AG08396 (cell line): Measurements from ENCODE around the gene PIGU.
"Not testable (repeated sequence)": the region's sequence is repeated elsewhere in the genome, so short reads cannot be mapped to it uniquely, and the experiment has no call there.

Source experiments
- DNase-seq: peaks from one replicate; pipeline ENCODE4 v3.0.0; 2012; ENCODE audit warnings: low spot score, mixed read lengths

PIGU gene

DNA sequence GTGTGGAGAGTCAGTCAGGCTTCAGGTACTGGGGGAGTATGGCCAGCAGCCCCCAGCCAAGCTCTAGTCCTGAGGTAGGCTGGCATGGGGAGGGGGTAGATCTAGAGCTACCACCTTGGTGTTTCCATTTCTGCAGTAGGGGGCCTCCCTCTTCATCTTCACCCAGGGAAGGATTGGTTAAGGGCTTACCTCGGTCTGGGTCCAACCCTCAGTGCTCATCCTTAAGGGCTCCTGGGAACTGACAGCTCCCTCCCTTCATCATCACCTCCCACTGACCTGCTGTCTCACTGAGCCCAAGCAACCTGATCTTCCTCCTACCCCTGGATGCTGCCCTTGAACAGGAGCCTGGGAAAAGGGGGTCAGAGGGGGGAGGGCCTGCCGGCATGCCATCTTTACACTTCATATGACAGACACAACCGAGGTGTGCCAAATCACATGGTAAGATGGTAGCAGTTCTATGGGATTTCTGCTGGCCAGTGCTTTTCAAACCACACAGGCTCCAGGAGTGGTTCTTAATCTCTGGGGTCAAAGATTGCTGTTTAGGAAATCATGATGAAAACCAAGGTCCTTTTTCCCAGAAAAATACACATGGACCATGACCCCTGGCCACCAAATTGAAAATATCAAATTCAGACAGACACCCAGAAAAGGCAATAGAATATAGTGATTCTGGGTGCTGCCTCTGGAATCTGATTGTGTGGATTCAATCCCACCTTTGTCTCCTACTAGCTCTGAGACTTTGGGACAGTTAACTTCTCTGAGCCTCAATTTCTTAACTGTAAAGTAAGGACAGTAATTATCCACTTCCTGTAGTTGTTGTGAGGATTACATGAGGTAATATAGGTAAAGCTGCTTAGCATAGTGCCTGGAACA lies 30.3 kb upstream of the PIGU start:
- DNase-seq = no peak

DNA sequence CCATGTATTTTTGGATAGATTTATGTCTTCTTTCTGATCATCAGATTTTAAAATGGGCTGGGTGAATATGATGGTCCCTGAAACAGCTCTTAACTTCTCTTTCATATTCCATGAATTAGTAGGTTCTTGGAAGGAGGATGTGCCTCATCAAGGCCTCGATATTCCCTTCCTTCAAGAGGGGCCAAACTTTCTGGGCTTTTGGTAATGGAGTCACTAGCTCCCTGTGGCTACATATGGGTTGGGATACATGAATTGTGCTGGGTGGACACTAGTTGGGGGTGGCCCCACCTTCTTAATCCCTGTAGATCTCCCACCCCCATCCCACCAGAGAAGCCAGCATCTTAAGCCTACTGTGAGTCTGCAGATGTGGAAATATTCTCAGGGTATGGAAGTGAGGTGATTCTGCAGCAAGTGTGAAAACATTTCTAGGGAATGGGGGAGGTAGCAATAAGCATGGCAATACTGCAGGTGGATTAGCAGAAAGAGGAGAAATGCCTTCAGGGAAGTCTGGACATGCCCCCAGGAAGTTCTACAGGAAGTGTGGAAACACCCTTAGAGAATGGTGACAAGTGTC lies 29.5 kb upstream of the PIGU start:
- DNase-seq = no peak

GRCh38 chr20:34705397-34706301 lies 28.8 kb upstream of the PIGU start:
- peak; percentile 55 for DNase-seq

DNA sequence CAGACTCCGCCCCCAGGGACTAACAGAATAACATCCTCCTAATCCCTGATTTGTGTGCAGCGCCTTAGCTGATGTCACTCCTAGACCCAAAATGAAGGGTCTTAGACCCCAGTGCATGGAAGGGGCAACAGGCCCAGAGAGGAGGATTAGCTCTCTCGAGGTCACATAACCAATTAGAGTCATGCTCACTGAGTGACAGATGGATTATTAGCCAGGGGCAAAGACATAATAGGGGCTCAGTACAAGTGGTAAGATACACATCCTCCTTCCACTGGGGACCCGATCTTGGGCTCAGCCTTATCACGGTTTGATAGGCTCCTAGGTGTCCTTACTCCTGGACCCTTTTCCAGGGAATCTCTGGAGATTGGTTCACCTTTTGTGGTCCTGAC lies 28.1 kb upstream of the PIGU start:
- no peak for DNase-seq

- peak; percentile 94 for DNase-seq
These were observed 27.5 kb upstream of the PIGU start, which contains the start of gene TP53INP2 for GRCh38 chr20:34704177-34705007. Gene TP53INP2 (plus strand): TSS chr20:34704344. CDS start chr20:34708740, 4,396 bp downstream.

DNA sequence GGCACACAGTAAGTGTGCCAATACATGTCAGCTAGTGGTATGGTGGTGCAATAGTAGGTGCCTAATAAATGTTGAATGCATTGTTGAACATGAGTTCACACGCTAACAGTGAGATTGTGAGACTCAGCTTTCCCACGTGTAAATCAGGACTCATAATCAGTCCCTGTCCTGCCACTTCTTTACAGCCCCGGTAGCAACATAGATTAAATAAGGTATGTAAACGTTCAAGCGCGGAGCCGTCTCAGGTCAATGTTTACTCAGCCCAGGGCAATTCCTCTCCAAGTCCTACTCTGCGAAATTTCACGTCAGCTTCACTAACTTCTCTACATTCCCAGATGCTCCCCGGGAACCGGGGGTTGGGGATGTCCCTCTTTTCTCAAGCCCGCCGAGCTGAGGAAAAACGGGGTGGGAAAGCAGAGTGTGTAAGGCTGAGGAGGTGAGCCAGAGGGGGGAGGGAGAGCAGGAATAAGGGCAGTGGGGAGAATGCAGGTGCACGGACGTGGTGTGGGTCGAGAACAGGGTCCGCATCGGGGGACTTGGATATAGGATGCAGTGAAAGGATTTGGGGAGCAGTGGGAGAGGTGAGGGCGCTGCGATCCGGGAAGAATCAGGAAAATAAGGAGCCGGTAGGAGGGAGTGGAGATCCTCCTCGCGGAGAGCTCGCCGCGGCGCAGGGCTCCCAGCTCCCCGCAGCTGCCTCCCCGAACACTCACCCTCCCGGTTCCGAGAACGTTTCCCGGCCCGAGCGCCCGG lies 26.7 kb upstream of the PIGU start:
- DNase-seq = no peak

GRCh38 chr20:34703061-34703423 lies 26.1 kb upstream of the PIGU start:
- DNase-seq = no peak

GRCh38 chr20:34701405-34702085 lies 24.7 kb upstream of the PIGU start:
- no peak for DNase-seq

GRCh38 chr20:34693414-34693813 lies 16.5 kb upstream of the PIGU start:
- no peak for DNase-seq

GRCh38 chr20:34691838-34692237 lies 14.9 kb upstream of the PIGU start:
- no peak for DNase-seq

DNA sequence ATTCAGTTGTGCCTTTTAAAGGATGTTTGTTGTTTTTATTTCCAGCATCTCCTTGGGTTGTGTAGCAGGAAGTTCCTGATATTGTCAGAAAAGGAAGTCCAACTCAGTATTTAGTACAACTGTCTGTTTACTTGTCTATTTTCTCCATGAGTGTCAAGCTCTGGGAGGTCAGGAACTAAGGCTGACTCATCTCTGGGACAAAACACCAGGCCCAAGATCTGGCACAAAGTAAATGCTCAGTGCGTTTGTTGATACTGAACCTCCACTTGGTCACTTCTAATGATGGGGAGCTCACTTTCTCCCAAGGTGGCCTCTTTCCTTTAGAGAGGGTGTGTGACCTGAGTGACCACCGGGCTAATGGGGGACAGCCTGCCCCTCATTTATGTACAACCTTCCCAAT lies 12.6 kb upstream of the PIGU start:
- no peak for DNase-seq

DNA sequence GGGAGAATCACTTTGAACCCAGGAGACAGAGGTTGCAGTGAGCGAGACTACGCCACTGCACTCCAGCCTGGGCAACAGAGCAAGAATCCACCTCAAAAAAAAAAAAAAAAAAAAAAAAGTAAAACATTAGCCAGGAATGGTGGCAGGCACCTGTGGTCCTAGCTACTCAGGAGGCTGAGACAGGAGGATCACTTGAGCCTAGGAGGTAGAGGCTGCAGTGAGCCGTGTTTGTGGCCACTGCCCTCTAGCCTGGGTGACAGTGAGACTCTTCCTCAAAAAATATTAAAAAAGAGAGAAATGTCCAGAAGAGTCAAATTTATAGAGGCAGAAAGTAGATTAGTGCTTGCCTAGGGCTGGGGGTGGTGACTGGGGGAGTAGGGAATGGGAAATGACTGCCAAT lies 6.8 kb upstream of the PIGU start:
- DNase-seq = no peak

DNA sequence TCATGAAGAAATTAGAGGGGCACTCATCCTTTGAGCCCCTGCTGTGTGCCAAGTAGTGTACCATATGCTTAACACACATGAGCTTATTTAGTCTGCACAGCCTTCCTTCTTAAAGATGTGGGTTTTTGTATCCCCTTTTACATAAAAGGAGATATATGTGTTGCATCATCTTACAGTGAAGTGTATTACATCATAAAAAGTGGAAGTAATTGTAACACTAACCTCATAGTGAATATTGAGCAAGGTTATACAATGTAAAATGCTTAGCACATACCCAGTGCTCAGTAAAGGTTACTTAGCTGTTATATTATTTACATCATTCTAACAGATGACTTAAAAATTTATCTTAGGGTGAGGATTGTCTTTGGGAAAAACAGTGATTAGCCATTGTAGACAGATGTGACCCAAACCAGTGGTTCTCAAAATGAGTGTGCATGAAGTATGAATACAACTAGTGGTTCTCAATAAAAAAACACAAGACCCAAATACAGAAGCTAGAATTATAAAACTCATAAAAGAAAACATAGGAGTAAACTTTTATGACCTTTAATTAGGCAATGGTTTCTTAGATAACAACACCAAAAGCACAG lies 3.8 kb upstream of the PIGU start:
- DNase-seq = no peak

GRCh38 chr20:34675993-34676641 lies 775 bp downstream of the PIGU start:
- DNase-seq = no peak

GRCh38 chr20:34675561-34675960 lies 1.3 kb downstream of the PIGU start:
- DNase-seq = no peak

DNA sequence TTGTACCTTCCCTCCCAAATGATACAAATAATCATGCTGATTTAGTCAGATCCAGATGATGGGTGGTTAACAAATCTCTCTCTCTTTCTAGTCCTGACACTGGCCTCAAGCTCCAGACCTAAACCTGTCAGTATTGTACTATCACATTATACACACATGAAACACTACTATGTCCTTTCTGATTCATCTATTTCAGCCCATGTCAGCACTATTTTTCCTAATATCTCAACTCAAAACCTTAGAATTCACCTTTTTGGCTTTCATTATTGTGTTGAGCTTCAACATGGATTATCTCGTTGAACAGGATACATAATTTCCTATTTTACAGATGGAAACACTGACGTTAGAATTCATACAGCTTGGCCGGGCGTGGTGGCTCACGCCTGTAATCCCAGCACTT lies 3.5 kb downstream of the PIGU start:
- DNase-seq = no peak

DNA sequence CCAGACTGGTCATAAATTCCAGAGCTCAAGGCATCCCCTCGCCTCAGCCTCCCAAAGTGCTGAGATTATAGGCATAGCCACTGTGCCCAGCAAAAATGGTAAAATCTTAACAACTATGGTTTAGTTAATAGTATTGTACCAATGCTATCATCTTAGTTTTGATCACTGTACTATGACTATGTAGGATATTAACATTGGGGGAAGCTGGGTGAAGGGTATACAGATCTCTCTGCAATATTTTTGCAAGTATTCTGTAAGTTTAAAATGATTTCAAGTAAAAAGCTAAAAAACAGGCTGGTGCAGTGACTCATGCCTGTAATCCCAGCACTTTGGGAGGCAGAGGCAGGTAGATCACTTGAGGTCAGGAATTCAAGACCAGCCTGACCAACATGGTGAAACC lies 7.8 kb downstream of the PIGU start:
- no peak for DNase-seq

GRCh38 chr20:34664751-34665150 lies 12.1 kb downstream of the PIGU start:
- not testable (repeated sequence) for DNase-seq

- no peak for DNase-seq
These were observed 13.5 kb downstream of the PIGU start for GRCh38 chr20:34663213-34663943.
